H1 (cell line): ENCODE data around the gene NUDT2. TPM values are rescaled to one million over a fixed set of nuclear protein-coding genes. Genes with fewer than 3 reads are reported as not detected.
"Not testable (repeated sequence)": the region's sequence is repeated elsewhere in the genome, so short reads cannot be mapped to it uniquely, and the experiment has no call there.

Experiments used
- CTCF ChIA-PET: fragments of 300-600 bp; sonication (Branson Sonifier 250); formaldehyde crosslinking; loops from one replicate; lab custom pipeline; 2021; ENCODE audit not compliant: partially characterized antibody; lab: Charles Lee
- POLR2A ChIA-PET: fragments of 300-600 bp; sonication (Branson Sonifier 250); formaldehyde crosslinking; loops from one replicate; lab custom pipeline; 2021; ENCODE audit warnings: inconsistent platforms; ENCODE audit not compliant: partially characterized antibody; lab: Charles Lee
- DNase-seq, 2 experiments: peaks; one replicate each; pipeline versions ENCODE4 v3.0.0 to v3.0.0-alpha.2; 2010 to 2022; ENCODE audit warnings: low spot score in 2 of 2, low read depth in 1 of 2, mixed read lengths in 1 of 2
- FAIRE-seq: peaks from 2 replicates; lab custom pipeline; 2011; peaks lifted over from hg19 to GRCh38; lab: Jason Lieb, UNC
- H2AFZ ChIP-seq: 2 replicates; pipeline ENCODE4 v1.8.1; 2012; ENCODE audit warnings: low read length, inconsistent platforms
- H2AK5ac ChIP-seq: 2 replicates; pipeline ENCODE4 v1.6.1; 2013; ENCODE audit warnings: low read depth, low read length
- H2BK120ac ChIP-seq: replicated peaks from 2 replicates; pipeline ENCODE3; 2013; ENCODE audit warnings: low read depth, low read length, inconsistent platforms
- H2BK12ac ChIP-seq: 2 replicates; pipeline ENCODE4 v1.6.1; 2013; ENCODE audit warnings: low read depth, low read length
- H2BK15ac ChIP-seq: 2 replicates; pipeline ENCODE4 v1.6.1; 2013; ENCODE audit warnings: low read length
- H2BK20ac ChIP-seq: 2 replicates; pipeline ENCODE4 v1.6.1; 2013; ENCODE audit warnings: low read length
- H2BK5ac ChIP-seq: 2 replicates; pipeline ENCODE4 v1.6.1; 2013; ENCODE audit warnings: low read depth, low read length
- H3K14ac ChIP-seq: 2 replicates; pipeline ENCODE4 v1.6.1; 2013; ENCODE audit warnings: inconsistent platforms; ENCODE audit not compliant: insufficient read length
- H3K18ac ChIP-seq: 2 replicates; pipeline ENCODE4 v1.6.1; 2013; ENCODE audit warnings: low read length; ENCODE audit errors: extremely low read depth
- H3K23ac ChIP-seq: 2 replicates; pipeline ENCODE4 v1.6.1; 2013; ENCODE audit warnings: inconsistent platforms; ENCODE audit not compliant: insufficient read length
- H3K23me2 ChIP-seq: 2 replicates; pipeline ENCODE4 v1.6.1; 2013; ENCODE audit warnings: low read depth, low read length
- H3K27ac ChIP-seq: 2 replicates; pipeline ENCODE4 v1.6.1; 2011; ENCODE audit warnings: low read depth, low read length, inconsistent platforms
- H3K27me3 ChIP-seq, 4 experiments: replicated peaks in 1 of 4; 1 replicate in 1 of 4; 2 replicates in 3 of 4; pipeline versions ENCODE4 v1.6.1 to v1.8.1; 2011 to 2013; ENCODE audit warnings: low read length in 3 of 4, mild to moderate bottlenecking in 3 of 4, inconsistent platforms in 2 of 4, mixed read lengths in 2 of 4, moderate library complexity in 1 of 4; ENCODE audit not compliant: control insufficient read depth in 3 of 4, insufficient read depth in 3 of 4; ENCODE audit errors: extremely low read depth in 1 of 4
- H3K36me3 ChIP-seq, 4 experiments: 2 replicates each; pipeline versions ENCODE4 v1.6.1 to v1.8.1; 2011 to 2013; ENCODE audit warnings: mild to moderate bottlenecking in 4 of 4, low read length in 3 of 4, moderate library complexity in 2 of 4, control low read depth in 1 of 4, inconsistent platforms in 1 of 4; ENCODE audit not compliant: insufficient read depth in 4 of 4, control insufficient read depth in 2 of 4
- H3K4ac ChIP-seq: replicated peaks from 2 replicates; pipeline ENCODE3; 2013; ENCODE audit warnings: low read length, low read depth, mixed read lengths, inconsistent platforms; ENCODE audit not compliant: insufficient read length
- H3K4me1 ChIP-seq, 4 experiments: replicated peaks in 1 of 4; 1 replicate in 1 of 4; 2 replicates in 3 of 4; pipeline versions ENCODE4 v1.6.1 to v1.8.1; 2011 to 2013; ENCODE audit warnings: low read length in 3 of 4, inconsistent platforms in 2 of 4, mixed read lengths in 1 of 4; ENCODE audit not compliant: insufficient read depth in 4 of 4, control insufficient read depth in 3 of 4
- H3K4me2 ChIP-seq, 2 experiments: 2 replicates each; pipeline versions ENCODE4 v1.6.1 to v1.8.1; 2011 to 2013; ENCODE audit warnings: low read depth in 2 of 2, low read length in 2 of 2, control low read depth in 1 of 2, inconsistent platforms in 1 of 2, mild to moderate bottlenecking in 1 of 2; ENCODE audit not compliant: insufficient read depth in 1 of 2
- H3K4me3 ChIP-seq, 4 experiments: fragments of 200-600, 300-600 bp in 1 of 4; sonication (generic), shearing (Covaris generic), sonication (Bioruptor Twin) in 1 of 4; 2 replicates each; pipeline versions ENCODE4 v1.5.1 to v1.8.1; 2011 to 2016; ENCODE audit warnings: low read length in 4 of 4, low read depth in 3 of 4, control low read depth in 2 of 4, inconsistent platforms in 2 of 4, mild to moderate bottlenecking in 2 of 4, mixed read lengths in 1 of 4, moderate library complexity in 1 of 4; ENCODE audit not compliant: insufficient read depth in 2 of 4; ENCODE audit errors: extremely low read depth in 1 of 4
- H3K56ac ChIP-seq: replicated peaks from 2 replicates; pipeline ENCODE3; 2013; ENCODE audit warnings: low read depth, mild to moderate bottlenecking, mixed read lengths, low read length, inconsistent platforms; ENCODE audit not compliant: insufficient read length
- H3K79me1 ChIP-seq: 2 replicates; pipeline ENCODE4 v1.6.1; 2013; ENCODE audit warnings: low read depth, low read length, control low read depth
- H3K79me2 ChIP-seq, 2 experiments: 2 replicates each; pipeline versions ENCODE4 v1.6.1 to v1.8.1; 2012 to 2013; ENCODE audit warnings: low read length in 2 of 2, mild to moderate bottlenecking in 2 of 2, inconsistent platforms in 1 of 2; ENCODE audit not compliant: insufficient read depth in 2 of 2, control insufficient read depth in 1 of 2
- H3K9ac ChIP-seq, 4 experiments: replicated peaks in 1 of 4; 1 replicate in 1 of 4; 2 replicates in 3 of 4; pipeline versions ENCODE4 v1.6.1 to v1.8.1; 2011 to 2013; ENCODE audit warnings: low read depth in 3 of 4, low read length in 3 of 4, control low read depth in 2 of 4, mild to moderate bottlenecking in 2 of 4, moderate library complexity in 2 of 4, inconsistent platforms in 1 of 4; ENCODE audit errors: extremely low read depth in 1 of 4
- H3K9me3 ChIP-seq, 2 experiments: 2 replicates each; pipeline versions ENCODE4 v1.6.1 to v1.8.1; 2012 to 2013; ENCODE audit warnings: mild to moderate bottlenecking in 2 of 2, moderate library complexity in 2 of 2, control low read depth in 1 of 2, inconsistent platforms in 1 of 2, low read depth in 1 of 2, low read length in 1 of 2, mixed read lengths in 1 of 2; ENCODE audit not compliant: insufficient read depth in 2 of 2
- H4K20me1 ChIP-seq, 2 experiments: replicated peaks in 1 of 2; 2 replicates each; pipeline versions ENCODE3 to v1.8.1; 2011 to 2013; ENCODE audit warnings: inconsistent platforms in 2 of 2, low read length in 2 of 2, mild to moderate bottlenecking in 1 of 2; ENCODE audit not compliant: insufficient read depth in 2 of 2, control insufficient read depth in 1 of 2
- H4K5ac ChIP-seq: 2 replicates; pipeline ENCODE4 v1.6.1; 2013; ENCODE audit warnings: low read length, low read depth, mixed read lengths, inconsistent platforms; ENCODE audit not compliant: insufficient read length
- H4K8ac ChIP-seq: 2 replicates; pipeline ENCODE4 v1.8.0; 2013; ENCODE audit warnings: mild to moderate bottlenecking, moderate library complexity, low read length, inconsistent platforms; ENCODE audit not compliant: insufficient read depth; ENCODE audit errors: extremely low read depth
- H4K91ac ChIP-seq: replicated peaks from 2 replicates; pipeline ENCODE3; 2013; ENCODE audit warnings: low read length, mixed read lengths, inconsistent platforms; ENCODE audit not compliant: insufficient read length
- HDAC6 ChIP-seq: IDR thresholded peaks from one replicate; pipeline ENCODE4 v1.7.1; 2012; ENCODE audit warnings: low read depth, mild to moderate bottlenecking, inconsistent platforms, low read length, moderate library complexity
- WGBS, 2 experiments: shearing (Covaris generic) in 1 of 2; methylation state at CpG; one replicate each; pipeline versions ENCODE4 v1.1.6 to v1.1.7; 2013 to 2015; ENCODE audit warnings: low lambda C conversion rate in 2 of 2, mixed read lengths in 2 of 2, inconsistent platforms in 1 of 2, low coverage in 1 of 2, missing lambda C conversion rate in 1 of 2; ENCODE audit not compliant: insufficient replicate concordance in 2 of 2, insufficient coverage in 1 of 2, insufficient read length in 1 of 2; ENCODE audit errors: extremely low coverage in 1 of 2, missing lambda C conversion rate in 1 of 2; 5-methylcytosine and 5-hydroxymethylcytosine counted together
- polyA plus RNA-seq, 7 experiments: library from polyadenylated mRNA; depleted of rRNA in 3 of 7; stranded (reverse) in 5 of 7; unstranded in 2 of 7; fragments of >200 nt in 5 of 7; fragments of 200-250 nt in 2 of 7; gene quantifications; 1 replicate in 5 of 7; 2 replicates in 1 of 7; 4 replicates in 1 of 7; pipeline versions ENCODE4 v1.2.1 to v1.2.3, GENCODE V29; 2011 to 2013; ENCODE audit warnings: missing spikeins in 2 of 7, mixed read lengths in 2 of 7
- total RNA-seq: library from RNA; stranded (reverse); fragmentation: NEBNext Ultra II Directional; extraction: Animal tissue kit (Norgen Biotek cat#: 25700); gene quantifications from 2 replicates; pipeline ENCODE4 v1.2.1, GENCODE V29; 2021

The NUDT2 gene
- total and polyA plus RNA-seq, 2 of the 8 experiments (the other 6 are each of a cell fraction or from before 2014, with no cell fraction given): 16.7 to 23.7 TPM

GRCh38 chr9:34349324-34349723 is 20.0 kb downstream of the NUDT2 start (continued):
- no peak for TF ChIP-seq HDAC6

DNA sequence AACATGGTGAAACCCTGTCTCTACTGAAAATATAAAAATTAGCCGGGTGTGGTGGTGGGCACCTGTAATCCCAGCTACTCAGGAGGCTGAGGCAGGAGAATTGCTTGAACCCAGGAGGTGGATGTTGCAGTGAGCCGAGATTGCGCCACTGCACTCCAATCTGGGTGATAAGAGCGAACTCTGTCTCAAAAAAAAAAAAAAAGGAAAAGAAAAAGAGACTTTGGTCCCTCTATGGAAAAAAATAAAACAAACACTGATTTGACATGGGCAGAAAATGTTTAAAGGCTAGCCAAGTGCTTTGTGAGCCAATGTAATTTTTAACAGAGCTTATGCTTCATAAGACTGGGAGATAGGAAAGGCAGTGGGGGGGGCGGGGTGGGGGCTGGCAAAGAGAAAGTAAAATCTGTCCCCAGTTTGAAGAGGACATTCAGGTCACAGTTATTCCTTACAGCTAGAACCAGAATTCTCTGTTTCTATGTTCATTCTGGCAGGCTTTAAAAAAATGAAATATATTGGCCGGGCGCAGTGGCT is 22.8 kb downstream of the NUDT2 start:
- H3K4ac ChIP-seq, H3K23ac ChIP-seq, H2BK5ac ChIP-seq, H3K36me3 ChIP-seq, POLR2A ChIA-PET, H4K8ac ChIP-seq, H3K14ac ChIP-seq, H3K9me3 ChIP-seq, DNase-seq, H2BK12ac ChIP-seq, H3K56ac ChIP-seq, H3K4me3 ChIP-seq, H2BK20ac ChIP-seq, H2AFZ ChIP-seq, H3K9ac ChIP-seq, H3K27me3 ChIP-seq, H3K23me2 ChIP-seq, H4K91ac ChIP-seq, H4K20me1 ChIP-seq, H3K27ac ChIP-seq, H2BK15ac ChIP-seq, H3K4me1 ChIP-seq, H4K5ac ChIP-seq, H3K18ac ChIP-seq, H2BK120ac ChIP-seq, H3K79me1 ChIP-seq, H2AK5ac ChIP-seq, H3K4me2 ChIP-seq, H3K79me2 ChIP-seq, FAIRE-seq: not testable (repeated sequence)
- CTCF ChIA-PET: interaction anchor here (1.5 to 7.8 kb wide), 3 partner anchors 12 to 21 kb away, joined by 3 to 56 read pairs (median 6); no protein-coding TSS in a partner anchor
- WGBS, 2 experiments: 84% methylated on average over 4 of the region's 7 CpGs; no CpG with 5 or more reads in 1 of the 2 experiments
